Testis (tissue), 2 donors: ENCODE results near the gene RAB3GAP2.

Experiments used
- CTCF ChIP-seq, 3 experiments: fragments of 450-650 bp in 2 of 3; fragments of 200-600 bp in 1 of 3; sonication (generic) in 1 of 3; IDR thresholded peaks; one replicate each; pipeline ENCODE4 v1.5.1; 2016 to 2019; ENCODE audit warnings: antibody characterized with exemption in 3 of 3, mild to moderate bottlenecking in 2 of 3, moderate library complexity in 1 of 3
- POLR2A ChIP-seq: fragments of 450-650 bp; IDR thresholded peaks from one replicate; pipeline ENCODE4 v1.6.1; 2017; ENCODE audit warnings: antibody characterized with exemption, mild to moderate bottlenecking, moderate library complexity

DNA sequence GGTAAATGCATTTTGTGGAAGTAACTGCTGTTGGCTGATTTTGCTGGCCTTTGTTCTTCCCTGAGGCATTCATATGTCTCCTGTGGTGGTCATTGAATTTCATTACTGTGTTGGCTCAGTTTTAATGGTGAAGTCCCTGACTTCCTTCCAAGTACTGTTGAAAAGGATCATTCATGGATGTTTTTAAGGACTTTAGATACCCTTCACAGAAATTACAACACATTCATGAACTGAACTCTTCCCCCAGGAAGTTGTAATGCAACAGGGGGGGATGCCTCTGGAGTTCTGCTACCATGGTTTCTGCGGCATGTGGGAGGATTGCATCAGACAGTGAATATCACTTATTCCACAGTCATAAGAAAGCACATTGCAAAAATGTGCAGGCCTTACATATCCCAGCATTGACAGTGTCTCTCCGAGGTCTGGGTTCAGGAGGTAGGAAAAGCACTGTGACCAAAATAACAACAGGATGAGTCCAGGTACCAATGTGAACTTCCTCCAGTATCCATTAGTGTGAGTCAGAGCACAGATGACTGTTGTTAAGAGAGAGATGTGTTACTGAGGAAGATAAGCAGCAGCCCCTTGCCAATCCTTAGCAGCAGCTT is 2.1 kb upstream of the RAB3GAP2 start:
- no peak for TF ChIP-seq POLR2A
- TF ChIP-seq CTCF (IDR thresholded peaks at IDR 0.05): no peak
